PC-3 (cell line): ENCODE results near the gene IL34. TPM values are rescaled to one million over a fixed set of nuclear protein-coding genes. Genes with fewer than 3 reads are reported as not detected.

Experiments
- ATAC-seq: fragments of 200-7000 bp; cut with Tn5 transposase; 2 replicates; pipeline ENCODE4 v1.9.1; 2020; ENCODE audit warnings: mild to moderate bottlenecking, moderate library complexity
- BruUV-seq: library from RNA; stranded (reverse); fragments of 400-500 nt; replicated peaks from 2 replicates; lab custom pipeline; 2021; lab: Mats Ljungman, UMichigan
- CTCF ChIA-PET: fragments of 300-600 bp; sonication (Branson Sonifier 250); formaldehyde crosslinking; loops from one replicate; lab custom pipeline; 2022; ENCODE audit warnings: antibody characterized with exemption; lab: Charles Lee
- POLR2A ChIA-PET: fragments of 300-600 bp; sonication (Branson Sonifier 250); formaldehyde crosslinking; loops from one replicate; lab custom pipeline; 2022; ENCODE audit warnings: antibody characterized with exemption; ENCODE audit not compliant: unreplicated experiment; lab: Charles Lee
- DNase-seq: peaks from one replicate; pipeline ENCODE4 v3.0.0-alpha.2; 2015
- H2AFZ ChIP-seq: fragments of 300-600 bp; sonication (generic); 2 replicates; pipeline ENCODE4 v1.6.0; 2016; ENCODE audit warnings: antibody characterized with exemption, low read length
- H3F3A ChIP-seq: fragments of 300-600 bp; sonication (generic); one replicate; pipeline ENCODE4 v1.6.0; 2017; ENCODE audit warnings: antibody characterized with exemption, low read length, control low read depth, mild to moderate bottlenecking; ENCODE audit not compliant: unreplicated experiment
- H3K27ac ChIP-seq: fragments of 300-600 bp; sonication (generic); 2 replicates; pipeline ENCODE4 v1.5.1; 2016; ENCODE audit warnings: mild to moderate bottlenecking, low read length
- H3K27me3 ChIP-seq: fragments of 300-600 bp; sonication (generic); 2 replicates; pipeline ENCODE4 v1.6.1; 2016; ENCODE audit warnings: low read length, mixed read lengths
- H3K36me3 ChIP-seq: fragments of 300-600 bp; sonication (generic); 2 replicates; pipeline ENCODE4 v1.6.1; 2016; ENCODE audit warnings: low read depth, mixed run types, low read length, mixed read lengths
- H3K4me1 ChIP-seq: fragments of 300-600 bp; sonication (generic); 2 replicates; pipeline ENCODE4 v1.5.1; 2016; ENCODE audit warnings: low read length; ENCODE audit not compliant: insufficient read depth
- H3K4me2 ChIP-seq: fragments of 300-600 bp; sonication (generic); 2 replicates; pipeline ENCODE4 v1.6.0; 2016; ENCODE audit warnings: low read length
- H3K4me3 ChIP-seq: fragments of 300-600 bp; sonication (generic); 2 replicates; pipeline ENCODE4 v1.5.1; 2016; ENCODE audit warnings: mild to moderate bottlenecking, low read length, mixed read lengths
- H3K79me2 ChIP-seq: fragments of 300-600 bp; sonication (generic); 2 replicates; pipeline ENCODE4 v1.6.1; 2017; ENCODE audit warnings: low read length, mixed read lengths
- H3K9ac ChIP-seq: fragments of 300-600 bp; sonication (generic); 2 replicates; pipeline ENCODE4 v1.6.0; 2016; ENCODE audit warnings: mild to moderate bottlenecking, low read length
- H3K9me2 ChIP-seq: fragments of 300-600 bp; sonication (generic); replicated peaks from 2 replicates; pipeline ENCODE4 v1.6.1; 2016; ENCODE audit warnings: mixed run types, low read length, mixed read lengths
- H3K9me3 ChIP-seq: fragments of 300-600 bp; sonication (generic); 2 replicates; pipeline ENCODE4 v1.6.1; 2016; ENCODE audit warnings: low read length, mixed read lengths
- H4K20me1 ChIP-seq: fragments of 300-600 bp; sonication (generic); 2 replicates; pipeline ENCODE4 v1.6.1; 2016; ENCODE audit warnings: low read length, mixed read lengths
- CTCF ChIP-seq: fragments of 300-600 bp; sonication (generic); conservative IDR thresholded peaks from 2 replicates; pipeline ENCODE4 v1.5.1; 2017; ENCODE audit warnings: antibody characterized with exemption, low read depth, mild to moderate bottlenecking, low read length
- EZH2 ChIP-seq: fragments of 300-600 bp; sonication (generic); IDR thresholded peaks from one replicate; pipeline ENCODE4 v1.6.1; 2017; ENCODE audit warnings: antibody characterized with exemption, mild to moderate bottlenecking, low read length; ENCODE audit not compliant: unreplicated experiment
- EZH2phosphoT487 ChIP-seq: fragments of 300-600 bp; sonication (generic); IDR thresholded peaks from 2 replicates; pipeline ENCODE4 v1.6.1; 2018; ENCODE audit warnings: mild to moderate bottlenecking, antibody characterized with exemption, low read length, borderline replicate concordance
- intact Hi-C: fragments of 100-400 bp; cut with micrococcal nuclease; formaldehyde crosslinking; loops from 2 replicates; pipeline ENCODE4 v1.9.0; 2023
- total RNA-seq: library from RNA; depleted of rRNA; stranded (reverse); fragments of >200 nt; gene quantifications from 2 replicates; pipeline ENCODE4 v1.2.3, GENCODE V29; 2014

The IL34 gene
- total RNA-seq, 1 experiment from 2014 or later = not detected

GRCh38 chr16:70656712-70657263 is 10.4 kb downstream of the IL34 start:
- no peak overlapping the region for H3K4me2 ChIP-seq
- no peaks in the 10 kb centered on the region for H3K9me3 ChIP-seq
- DNase-seq (no peak), ATAC-seq (no peak)
- no TSS peak for BruUV-seq
- CTCF ChIA-PET = no interaction called here
- no peak overlapping the region for H3K9ac ChIP-seq
- no peak overlapping the region for H2AFZ ChIP-seq
- H3K4me1 ChIP-seq = no peaks in the 10 kb centered on the region
- H3F3A ChIP-seq = no peaks in the 10 kb centered on the region
- H3K79me2 ChIP-seq = no peaks in the 10 kb centered on the region
- H4K20me1 ChIP-seq = no peaks in the 10 kb centered on the region
- TF ChIP-seq CTCF (no peak), EZH2phosphoT487 (no peak), EZH2 (no peak)
- H3K4me3 ChIP-seq = no peak overlapping the region
- no peaks in the 10 kb centered on the region for H3K36me3 ChIP-seq
- no peaks in the 10 kb centered on the region for H3K27me3 ChIP-seq
- H3K9me2 ChIP-seq = no peaks in the 10 kb centered on the region
- intact Hi-C loops = no loop called here
- no peak overlapping the region for H3K27ac ChIP-seq
- POLR2A ChIA-PET = no interaction called here

- Histone ChIP-seq H3F3A (no peaks in the 10 kb centered on the region), H3K4me3 (no peak overlapping the region), H3K27me3 (no peaks in the 10 kb centered on the region), H3K9me2 (no peaks in the 10 kb centered on the region), H3K36me3 (no peaks in the 10 kb centered on the region), H3K79me2 (no peaks in the 10 kb centered on the region), H2AFZ (no peak overlapping the region), H3K4me1 (no peaks in the 10 kb centered on the region), H3K27ac (no peak overlapping the region), H3K9ac (no peak overlapping the region), H3K4me2 (no peak overlapping the region), H4K20me1 (no peaks in the 10 kb centered on the region), H3K9me3 (no peaks in the 10 kb centered on the region)
- intact Hi-C loops = no loop called here
- no peak for ATAC-seq
- DNase-seq = no peak
- TF ChIP-seq EZH2phosphoT487 = no peak
- CTCF ChIA-PET = no interaction called here
- POLR2A ChIA-PET = no interaction called here
- no TSS peak for BruUV-seq
Measured at GRCh38 chr16:70657956-70658355, 11.6 kb downstream of the IL34 start.

- Histone ChIP-seq H3F3A (no peaks in the 10 kb centered on the region), H3K9me2 (no peaks in the 10 kb centered on the region), H3K79me2 (no peaks in the 10 kb centered on the region), H3K4me2 (no peak overlapping the region), H3K4me3 (no peak overlapping the region), H3K4me1 (no peaks in the 10 kb centered on the region), H3K36me3 (no peaks in the 10 kb centered on the region), H3K9me3 (no peaks in the 10 kb centered on the region), H3K9ac (no peak overlapping the region), H3K27me3 (no peaks in the 10 kb centered on the region), H4K20me1 (no peaks in the 10 kb centered on the region), H3K27ac (no peak overlapping the region), H2AFZ (no peak overlapping the region)
- BruUV-seq = no TSS peak
- no peak for ATAC-seq
- DNase-seq = no peak
- intact Hi-C loops = no loop called here
- ChIA-PET CTCF (no interaction called here), POLR2A (no interaction called here)
- TF ChIP-seq EZH2 (no peak), CTCF (no peak), EZH2phosphoT487 (no peak)
Measured at GRCh38 chr16:70658921-70659320, 12.6 kb downstream of the IL34 start.
